GM06990 (cell line): ENCODE data around the gene SLC35A2.

Experiments
- DNase-seq: peaks from one replicate; pipeline ENCODE4 v3.0.0-alpha.2; 2011; ENCODE audit not compliant: insufficient read length; ENCODE audit errors: extremely low read depth
- H3K27me3 ChIP-seq: replicated peaks from 2 replicates; pipeline ENCODE4 v1.6.0; 2011; ENCODE audit warnings: low read length; ENCODE audit not compliant: control insufficient read depth, insufficient read depth
- H3K36me3 ChIP-seq: 2 replicates; pipeline ENCODE4 v1.5.1; 2011; ENCODE audit warnings: low read length; ENCODE audit not compliant: control insufficient read depth, insufficient read depth
- H3K4me3 ChIP-seq: replicated peaks from 2 replicates; pipeline ENCODE4 v1.5.1; 2011; ENCODE audit warnings: low read depth, mild to moderate bottlenecking, control low read depth, low read length
- CTCF ChIP-seq: IDR thresholded peaks from 2 replicates; pipeline ENCODE4 v1.5.1; 2011; ENCODE audit warnings: low read length, control low read depth, mild to moderate bottlenecking, inconsistent platforms; ENCODE audit not compliant: insufficient read depth, poor library complexity, severe bottlenecking

The SLC35A2 gene

DNA sequence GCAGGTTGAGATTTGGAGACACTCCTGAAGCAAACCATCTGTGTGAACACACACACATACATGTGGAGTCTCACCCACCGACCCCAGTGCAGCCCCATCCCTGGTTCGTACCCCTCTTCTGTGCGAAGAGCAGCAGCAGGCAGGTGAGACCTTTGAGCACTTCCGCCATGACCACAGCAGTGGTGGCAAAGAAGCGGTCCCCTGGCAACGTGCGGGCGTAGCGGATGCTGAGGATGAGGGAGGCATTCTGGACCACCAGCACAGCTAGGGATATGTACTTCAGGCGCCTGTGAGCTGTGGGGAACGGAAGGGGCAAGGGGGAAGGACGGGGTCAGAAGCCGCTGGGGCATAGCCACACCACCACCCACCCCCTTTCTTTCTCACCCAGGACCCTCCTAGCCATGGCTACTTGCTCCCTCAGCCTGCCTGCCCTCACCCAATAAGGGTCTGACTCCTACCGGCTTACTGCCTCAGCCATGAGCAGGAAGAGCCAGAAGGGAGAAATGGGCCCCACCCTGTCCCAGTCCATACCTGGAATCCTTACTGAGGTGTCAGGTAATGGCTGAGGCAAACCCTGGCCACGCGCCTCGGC is 1.6 kb downstream of the SLC35A2 start:
- Histone ChIP-seq H3K27me3 (no peaks in the 10 kb centered on the region), H3K36me3 (peaks cover 12% of the 10 kb centered on the region), H3K4me3 (no peak overlapping the region)
- no peak for TF ChIP-seq CTCF
- no peak for DNase-seq

GRCh38 chrX:48908600-48908999 is 2.8 kb downstream of the SLC35A2 start:
- H3K36me3 ChIP-seq = peaks cover 6% of the 10 kb centered on the region; the same call in 1 of the 2 replicates
- DNase-seq = no peak
- no peaks in the 10 kb centered on the region for H3K27me3 ChIP-seq
- H3K4me3 ChIP-seq = no peak overlapping the region
- TF ChIP-seq CTCF = no peak

DNA sequence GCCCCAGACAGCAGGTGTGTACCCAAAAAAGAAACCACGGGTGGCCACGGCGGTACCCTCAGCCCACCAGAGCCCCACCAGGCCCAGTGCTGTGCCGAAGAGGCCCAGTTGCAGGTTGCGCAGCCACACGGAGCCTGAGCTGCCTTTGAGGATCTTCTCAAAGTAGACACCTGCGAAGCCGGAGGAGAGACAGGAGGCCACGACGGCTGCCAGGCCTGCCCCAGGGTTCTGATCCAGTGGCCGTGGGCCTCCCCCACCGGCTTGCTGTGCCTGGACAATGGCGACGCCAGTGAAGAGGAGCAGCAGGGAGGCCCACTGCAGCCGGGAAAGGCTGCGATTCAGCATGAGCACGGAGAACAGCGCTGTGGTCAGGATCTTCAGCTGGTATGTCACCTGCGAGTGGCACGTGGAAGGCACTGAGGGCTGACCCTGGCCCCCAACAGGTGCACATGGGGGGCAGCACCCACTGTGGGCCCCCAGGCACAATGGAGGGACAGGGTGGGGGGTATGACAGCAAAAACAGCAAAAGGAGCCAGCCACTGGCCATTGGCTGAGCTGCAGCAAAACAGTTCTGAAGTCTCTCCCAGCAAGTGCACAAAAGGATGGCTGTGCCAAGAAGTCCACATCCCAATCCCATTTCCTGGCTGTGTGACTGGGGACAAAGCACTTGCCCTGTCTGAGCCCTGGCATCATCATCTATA is 6.2 kb downstream of the SLC35A2 start:
- no peak for DNase-seq
- Histone ChIP-seq H3K36me3 (peaks cover 8% of the 10 kb centered on the region), H3K4me3 (no peak overlapping the region), H3K27me3 (no peaks in the 10 kb centered on the region)
- TF ChIP-seq CTCF = no peak

DNA sequence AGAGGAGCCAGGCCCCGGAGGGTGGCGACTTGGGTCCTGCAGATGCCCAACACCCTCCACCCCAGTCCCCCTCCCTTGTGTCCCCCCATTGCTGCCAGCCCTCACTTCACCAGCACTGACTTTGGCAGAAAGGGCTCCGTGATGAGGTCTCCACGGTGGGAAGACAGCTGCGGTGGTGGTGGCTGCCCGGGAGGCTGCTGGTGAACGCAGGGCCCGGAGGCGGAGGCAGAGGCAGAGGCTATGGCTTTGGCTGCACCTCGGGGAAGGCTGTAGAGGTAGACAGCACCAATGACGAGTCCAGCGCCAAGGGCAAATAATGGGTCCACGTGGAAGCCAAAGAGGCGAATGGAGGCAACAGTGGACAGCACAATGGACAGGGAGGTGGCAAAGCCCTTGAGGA is 6.8 kb downstream of the SLC35A2 start:
- no peak for TF ChIP-seq CTCF
- Histone ChIP-seq H3K36me3 (peaks cover 8% of the 10 kb centered on the region), H3K4me3 (no peak overlapping the region), H3K27me3 (no peaks in the 10 kb centered on the region)
- DNase-seq = no peak

GRCh38 chrX:48904180-48904579 is 7.3 kb downstream of the SLC35A2 start:
- TF ChIP-seq CTCF = no peak
- no peak for DNase-seq
- Histone ChIP-seq H3K4me3 (no peak overlapping the region), H3K36me3 (peaks cover 8% of the 10 kb centered on the region), H3K27me3 (no peaks in the 10 kb centered on the region)
